Measurements from ENCODE around the gene IDH3B.

DNA sequence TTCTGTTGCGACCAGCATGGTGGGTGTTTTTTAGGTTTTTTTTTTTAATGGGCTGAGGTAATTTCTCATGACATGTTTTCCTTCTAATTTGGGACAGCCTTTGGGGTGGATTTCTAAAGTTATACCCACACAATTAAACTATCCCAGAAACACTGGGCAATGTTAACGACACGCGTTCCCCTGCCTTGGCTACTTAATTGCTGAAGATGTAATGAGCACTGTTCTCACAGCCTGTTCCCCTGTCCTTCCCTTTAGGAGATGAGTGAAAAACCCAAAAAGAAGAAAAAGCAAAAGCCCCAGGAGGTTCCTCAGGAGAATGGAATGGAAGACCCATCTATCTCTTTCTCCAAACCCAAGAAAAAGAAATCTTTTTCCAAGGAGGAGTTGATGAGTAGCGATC, 6.3 kb downstream of the IDH3B start:
- TF ChIP-seq JUNB (CRISPR knock-in tag; conservative IDR thresholded peaks at IDR 0.05) (no peak), ZNF384 (IDR thresholded peaks at IDR 0.05; ENCODE audit: low read depth, low read length) (no peak)

Data from K562 (cell line).